CD4-positive, alpha-beta T cell treated with Interleukin-17A for 1 hour (primary cell): Measurements from ENCODE around the gene PLAGL1.

Source experiments
- DNase-seq: peaks from one replicate; pipeline ENCODE4 v3.0.0-alpha.2; 2020

Gene PLAGL1

GRCh38 chr6:144007478-144008119 is 460 bp downstream of the PLAGL1 start:
- no peak for DNase-seq

DNA sequence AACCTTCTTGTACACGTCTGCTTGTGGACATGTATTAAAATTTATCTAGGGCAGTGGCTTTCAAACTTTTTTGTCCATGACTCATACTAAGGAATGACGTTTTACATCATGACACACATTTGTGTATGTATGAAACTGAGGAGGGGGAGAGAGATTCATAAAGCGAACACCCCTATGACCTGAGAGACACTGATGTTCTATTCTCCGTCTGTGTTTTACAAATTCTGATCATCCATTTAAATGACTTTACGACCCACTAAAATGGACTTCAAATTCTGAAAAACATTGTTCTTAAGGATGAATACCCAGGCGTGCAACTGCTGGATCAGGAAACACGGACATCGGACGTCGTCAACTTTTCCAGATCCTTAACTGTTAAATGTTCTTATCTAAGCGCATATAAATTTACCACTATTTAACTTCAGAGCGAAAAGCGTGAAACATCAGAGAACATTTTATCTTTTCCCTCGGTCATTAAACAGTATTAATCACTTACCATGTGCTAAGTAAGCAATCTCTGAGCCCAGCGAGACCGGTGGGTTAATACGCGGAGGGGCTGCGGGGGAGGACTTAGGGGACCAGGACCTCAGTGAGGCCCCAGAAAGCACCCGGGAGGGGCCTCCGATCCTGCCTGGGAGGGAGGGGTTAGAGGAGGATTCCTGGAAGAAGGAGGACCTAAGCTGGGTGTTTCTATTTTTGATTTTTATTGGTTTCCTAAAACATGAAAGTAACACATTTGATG is 1.2 kb downstream of the PLAGL1 start:
- DNase-seq: no peak

DNA sequence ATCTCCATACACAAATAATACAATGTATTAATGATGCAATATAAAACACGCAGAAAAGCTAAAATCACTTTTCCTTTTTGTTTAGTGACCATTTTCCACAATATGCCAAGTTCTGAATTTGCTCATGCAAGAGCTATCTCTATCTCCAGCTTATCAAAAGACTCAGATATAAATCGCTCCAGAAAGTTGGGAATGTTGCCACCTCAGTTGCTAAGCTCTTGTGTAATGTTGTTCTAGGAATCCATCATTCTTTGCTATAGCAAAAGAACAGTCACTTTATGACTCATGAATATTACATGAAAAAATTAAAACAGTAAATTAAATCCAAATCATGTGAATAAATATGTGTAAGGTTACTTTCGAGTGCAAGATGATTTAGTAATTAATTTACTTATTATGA is 8.7 kb downstream of the PLAGL1 start:
- DNase-seq: no peak

DNA sequence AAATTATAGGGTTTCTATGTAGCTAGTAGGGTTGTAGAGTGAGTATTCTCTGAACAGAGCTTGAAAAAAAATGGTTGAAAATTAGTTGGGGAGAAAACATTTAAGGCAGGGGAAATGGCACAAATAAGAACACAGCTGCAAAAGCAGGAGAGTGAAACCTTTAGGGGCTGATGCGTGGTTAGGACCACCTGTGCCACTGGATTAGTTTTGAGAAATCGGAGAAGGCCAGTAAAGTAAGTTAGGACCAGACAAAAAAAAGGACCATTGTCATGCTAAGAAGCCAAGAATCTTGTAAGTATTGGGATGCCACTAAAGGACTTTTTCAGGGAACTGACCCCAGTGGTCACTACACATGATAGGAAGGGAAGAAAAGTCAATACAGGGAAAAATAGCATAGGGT is 9.4 kb downstream of the PLAGL1 start:
- no peak for DNase-seq

DNA sequence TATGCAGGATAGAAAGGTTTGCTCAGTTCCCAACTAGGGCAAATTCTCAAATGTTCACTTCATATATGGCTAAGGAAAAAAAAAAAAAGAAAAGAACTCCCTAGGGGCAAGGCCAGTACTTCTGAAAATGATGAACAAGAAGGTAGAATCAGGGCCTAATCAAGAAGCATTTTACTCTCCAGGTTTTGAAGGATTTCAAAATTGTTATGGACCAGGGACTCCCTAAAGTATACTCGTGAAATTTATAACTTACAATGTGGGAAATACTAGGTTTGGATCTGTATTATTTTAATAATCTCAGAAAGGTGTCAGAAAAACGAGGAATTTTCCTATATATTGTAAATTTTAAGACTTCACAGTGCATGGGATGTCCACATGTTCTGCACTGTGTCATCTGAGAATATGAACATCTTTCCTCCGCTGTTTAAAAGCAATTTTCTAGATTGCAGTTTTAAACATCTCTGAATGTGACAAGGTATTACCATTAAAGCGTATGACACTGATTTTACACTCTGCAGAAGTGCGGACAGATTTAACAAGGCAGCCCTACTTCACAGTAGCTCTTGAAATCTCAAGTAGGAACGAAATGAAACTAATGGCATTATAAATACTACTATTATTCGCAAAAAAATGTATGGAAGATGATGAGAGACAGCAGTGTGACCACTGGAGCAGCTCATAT is 14.0 kb downstream of the PLAGL1 start:
- no peak for DNase-seq

DNA sequence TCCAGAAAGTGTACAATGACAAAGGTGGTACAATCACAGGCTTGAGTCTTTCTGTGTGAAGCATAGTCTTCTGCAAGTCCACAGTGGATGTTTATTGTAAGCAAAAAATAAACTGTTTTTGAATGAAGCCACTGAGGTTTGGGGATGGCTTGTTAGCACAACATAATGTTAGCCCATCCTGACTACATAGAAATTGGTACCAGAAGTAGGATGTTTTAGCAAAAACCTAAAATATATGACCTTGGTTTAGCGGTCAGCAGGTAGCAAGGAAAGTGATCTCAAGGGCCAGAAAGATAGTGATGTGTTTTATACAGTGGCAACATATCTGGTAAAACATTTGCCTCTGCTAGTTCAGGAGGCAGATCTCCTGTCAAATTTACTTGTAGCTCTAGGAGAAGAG is 15.8 kb downstream of the PLAGL1 start:
- DNase-seq: no peak

GRCh38 chr6:143986463-143987065 is 21.5 kb downstream of the PLAGL1 start:
- no peak for DNase-seq

GRCh38 chr6:143984666-143985065 is 23.4 kb downstream of the PLAGL1 start:
- DNase-seq: no peak

- no peak for DNase-seq
Observed at GRCh38 chr6:143982968-143983367, 25.1 kb downstream of the PLAGL1 start.

DNA sequence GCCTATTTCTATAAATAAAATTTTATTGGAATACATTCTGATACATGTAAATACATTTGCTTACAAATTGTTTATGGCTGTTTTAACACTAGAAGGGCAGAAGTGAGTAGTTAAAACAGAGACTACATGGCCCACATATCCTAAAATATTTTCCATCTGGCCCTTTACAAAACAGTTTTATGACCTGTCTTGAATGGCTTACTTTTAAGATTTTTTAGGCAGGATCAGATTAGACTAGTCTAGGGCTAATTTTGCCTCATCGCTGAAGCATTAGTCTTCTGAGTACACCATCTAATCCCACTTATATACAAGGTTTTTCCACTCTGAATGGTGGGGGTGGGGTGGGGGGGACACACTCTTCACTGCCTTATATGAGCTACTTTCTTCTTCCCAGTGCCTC is 27.1 kb downstream of the PLAGL1 start:
- DNase-seq: no peak

- DNase-seq: no peak
Observed at GRCh38 chr6:143976806-143977349, 31.2 kb downstream of the PLAGL1 start.

GRCh38 chr6:143974089-143974488 is 34.0 kb downstream of the PLAGL1 start:
- DNase-seq: no peak

- DNase-seq: no peak
Observed at GRCh38 chr6:143973097-143973966, 34.7 kb downstream of the PLAGL1 start.

DNA sequence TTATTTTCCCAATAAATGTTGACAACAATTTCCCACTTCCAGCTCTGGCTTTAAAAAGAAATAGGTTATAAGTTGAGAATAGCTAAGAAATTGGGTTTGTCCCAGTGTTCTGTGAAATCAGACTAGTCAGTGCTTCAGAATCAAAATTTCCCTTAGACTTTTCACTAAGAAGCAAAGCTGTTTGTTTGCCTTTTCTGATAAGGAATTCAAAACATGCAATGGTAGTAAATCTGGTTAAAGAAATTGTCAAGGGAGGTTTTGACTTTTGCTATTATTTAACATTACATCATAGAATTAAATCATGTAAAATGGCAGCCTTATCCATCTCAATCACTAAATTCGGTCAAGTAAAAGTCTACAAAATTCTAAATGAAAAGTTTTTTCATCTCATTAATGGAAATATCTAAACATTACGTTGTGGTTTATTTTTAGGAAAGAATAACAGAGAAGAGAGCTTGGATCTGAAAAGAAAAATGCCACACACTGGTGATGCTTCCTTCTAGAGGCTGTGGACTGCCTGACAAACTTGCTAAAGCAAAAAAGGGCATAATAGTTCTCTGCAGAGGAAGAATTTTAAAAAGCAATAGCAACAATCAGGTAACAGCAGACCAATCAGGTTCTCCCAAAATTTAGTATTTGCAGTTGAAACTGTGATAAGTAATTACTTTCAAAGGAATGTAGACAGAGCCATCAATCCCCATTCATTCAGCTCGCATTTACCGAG is 36.4 kb downstream of the PLAGL1 start:
- no peak for DNase-seq

DNA sequence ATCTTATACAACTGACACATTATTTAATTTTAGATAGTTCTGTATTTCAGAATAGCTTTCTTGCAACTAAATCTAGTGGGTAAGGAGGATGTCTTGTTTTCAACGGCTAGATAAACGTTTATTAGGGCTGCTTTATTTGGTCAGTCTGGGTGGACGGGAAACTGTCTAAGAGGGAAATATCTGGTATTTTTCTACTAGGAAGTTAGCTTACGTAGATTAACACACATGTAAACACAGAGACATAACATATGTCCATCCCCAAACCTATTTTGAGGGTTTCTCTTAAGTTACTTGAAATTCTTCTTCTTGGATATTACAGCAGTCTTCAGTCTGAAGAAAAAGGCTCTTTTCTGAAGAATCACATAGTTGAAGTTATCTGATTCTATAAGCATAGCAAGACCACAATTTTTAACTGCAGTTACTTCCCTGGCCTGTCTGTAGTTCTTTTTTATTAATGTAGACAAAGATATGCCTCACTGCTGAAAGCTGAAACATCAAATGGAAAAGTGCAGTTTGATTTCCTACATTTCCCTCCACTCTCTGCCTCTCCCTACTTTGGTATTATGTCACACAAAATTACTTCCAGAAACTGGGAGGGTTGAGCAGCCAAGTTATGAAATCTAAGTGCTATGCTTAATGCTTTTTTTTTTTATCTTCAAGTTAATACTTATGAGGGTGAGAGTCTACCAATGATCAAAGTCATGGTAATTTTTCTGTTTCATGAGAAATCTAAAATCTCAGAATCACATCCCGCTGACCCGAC is 37.4 kb downstream of the PLAGL1 start:
- no peak for DNase-seq

DNA sequence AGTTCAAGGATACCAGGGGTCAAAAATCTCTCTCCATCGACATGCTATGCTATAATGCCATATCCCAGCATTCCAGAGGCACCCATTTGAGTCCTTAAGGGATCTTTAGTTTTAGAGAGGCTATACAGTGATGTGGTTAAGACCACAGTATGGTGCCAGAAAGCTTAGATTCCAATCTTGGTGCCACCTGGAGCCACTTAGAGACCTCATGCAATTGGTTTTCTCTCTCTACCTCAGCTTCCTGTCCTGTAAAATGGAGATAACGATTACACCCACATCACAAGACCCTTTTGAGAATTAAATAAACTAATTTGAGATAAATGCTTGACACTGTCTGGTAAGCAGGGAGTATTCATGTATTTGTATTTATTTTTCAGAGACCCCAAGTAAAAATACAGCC is 39.0 kb downstream of the PLAGL1 start:
- no peak for DNase-seq

GRCh38 chr6:143967706-143968376 is 40.2 kb downstream of the PLAGL1 start:
- no peak for DNase-seq

DNA sequence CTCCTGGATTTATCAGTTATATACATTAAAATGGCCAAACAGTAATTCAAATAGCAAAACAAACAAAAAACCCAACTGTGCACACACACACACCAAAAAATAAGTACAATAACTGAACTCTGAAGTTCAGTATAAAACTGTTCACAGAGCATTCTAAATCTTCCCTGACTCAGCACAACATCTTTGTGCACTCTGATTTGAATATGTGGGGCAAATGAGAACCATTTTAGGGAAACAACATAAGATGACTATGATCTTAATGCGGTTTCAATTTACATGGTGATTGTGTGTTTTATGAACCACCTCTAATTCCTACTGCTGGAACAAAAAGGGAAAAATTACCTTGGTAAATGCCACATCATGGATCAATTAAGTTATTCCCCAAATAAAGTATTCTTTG is 41.7 kb downstream of the PLAGL1 start:
- no peak for DNase-seq

GRCh38 chr6:143965503-143966171 is 42.4 kb downstream of the PLAGL1 start:
- DNase-seq: no peak

DNA sequence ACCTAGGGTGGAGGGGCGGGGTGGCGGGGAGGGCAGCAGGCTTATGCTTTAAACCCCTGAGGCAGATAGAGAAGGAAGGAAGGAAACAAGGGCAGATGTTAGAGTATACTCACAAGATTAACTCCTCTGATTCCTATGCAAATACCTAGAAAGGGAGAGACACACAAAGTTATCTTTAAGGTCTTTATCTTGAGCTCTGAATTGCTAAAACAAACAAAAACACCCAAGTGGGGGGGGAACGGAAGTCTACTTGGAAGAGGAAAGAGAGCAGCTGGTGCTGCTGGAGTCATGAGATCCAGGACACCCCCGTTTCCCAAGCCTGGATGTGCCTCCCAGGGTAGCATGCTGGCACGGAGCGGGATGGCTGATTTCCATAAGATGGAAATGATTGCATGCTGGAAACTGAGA is 43.4 kb downstream of the PLAGL1 start:
- no peak for DNase-seq
